ENCODE data around the gene SHFL. TPM values are rescaled to one million over a fixed set of nuclear protein-coding genes. Genes with fewer than 3 reads are reported as not detected.
A peak's percentile ranks its signal among the peaks of the same experiment; 100 is the strongest.

The SHFL gene
- polyA plus RNA-seq, 1 of the 3 experiments (the other 2 are of a cell fraction) = 36.6 TPM

DNA sequence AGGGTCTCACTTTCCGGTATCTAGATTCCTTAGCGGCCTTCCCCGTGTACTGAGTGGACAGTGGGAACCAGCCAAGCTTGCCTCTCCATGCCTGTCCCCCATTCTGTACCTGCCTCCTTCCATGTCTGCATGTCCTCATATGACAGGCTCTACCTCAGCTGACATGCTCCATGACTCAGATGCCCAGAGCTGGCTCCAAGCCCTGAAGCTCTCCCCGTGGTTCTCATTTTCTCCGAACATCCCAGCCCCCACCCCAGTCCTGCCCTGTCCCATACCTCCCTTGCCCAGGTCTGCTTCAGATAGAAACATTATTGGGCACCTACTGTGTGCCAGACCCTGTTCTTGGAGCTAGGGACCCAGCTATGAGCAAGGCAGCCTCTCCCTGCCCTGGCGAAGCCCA, 17.1 kb upstream of the SHFL start:
- no peaks in the 10 kb centered on the region for H3K36me3 ChIP-seq (replicated peaks in 1 of 2; ENCODE audit: control insufficient read depth in 1 of 2, insufficient read depth in 2 of 2, low read length in 1 of 2)
- POLR2A ChIA-PET = no interaction called here
- DNase-seq = no peak
- H2AFZ ChIP-seq (ENCODE audit: low read depth) = no peak overlapping the region
- 18% methylated on average over 6 of the region's 6 CpGs for WGBS (ENCODE audit: low lambda C conversion rate)
- H3K27ac ChIP-seq (ENCODE audit: low read depth in 2 of 2, low read length in 1 of 2) = no peak overlapping the region
- H3F3A ChIP-seq (replicated peaks; ENCODE audit: insufficient read depth) = peaks cover 1% of the 10 kb centered on the region
- no peak overlapping the region for H3K9ac ChIP-seq
- H3K9me3 ChIP-seq = no peaks in the 10 kb centered on the region
- no peaks in the 10 kb centered on the region for H3K9me2 ChIP-seq
- no peak overlapping the region for H3K4me3 ChIP-seq (ENCODE audit: low read depth in 2 of 2, low read length in 1 of 2)
- no peaks in the 10 kb centered on the region for H4K20me1 ChIP-seq (ENCODE audit: insufficient read depth)
- CTCF ChIA-PET = no interaction called here
- TF ChIP-seq RFX5 (IDR thresholded peaks at IDR 0.05; ENCODE audit: low read length) (no peak), EP300 (IDR thresholded peaks at IDR 0.05; ENCODE audit: borderline replicate concordance in 1 of 2, low read depth in 1 of 2, low read length in 1 of 2) (no peak), PBX3 (IDR thresholded peaks at IDR 0.05) (no peak), RCOR1 (IDR thresholded peaks at IDR 0.05; ENCODE audit: low read length) (no peak), TEAD4 (IDR thresholded peaks at IDR 0.05; ENCODE audit: borderline replicate concordance, insufficient read depth) (no peak), NRF1 (IDR thresholded peaks at IDR 0.05; ENCODE audit: low read depth, low read length) (no peak), FOSL2 (IDR thresholded peaks at IDR 0.05; ENCODE audit: borderline replicate concordance, low read depth) (no peak; the same call in 1 of the 2 replicates), POLR2AphosphoS5 (IDR thresholded peaks at IDR 0.05; ENCODE audit: low read depth, low read length) (no peak), USF1 (IDR thresholded peaks at IDR 0.05; ENCODE audit: borderline replicate concordance, low read depth) (no peak; the same call in 1 of the 2 replicates)
- H3K4me1 ChIP-seq (ENCODE audit: control insufficient read depth in 1 of 2, insufficient read depth in 2 of 2, low read depth in 1 of 2, low read length in 1 of 2) = no peaks in the 10 kb centered on the region
- H3K79me2 ChIP-seq (ENCODE audit: insufficient read depth) = no peaks in the 10 kb centered on the region
- peak overlapping the region; percentile 8; the same call in 1 of the 2 replicates for H3K4me2 ChIP-seq
- peaks cover 27% of the 10 kb centered on the region for H3K27me3 ChIP-seq (ENCODE audit: insufficient read depth)

- TF ChIP-seq USF2 (IDR thresholded peaks at IDR 0.05; ENCODE audit: borderline replicate concordance, low read depth, low read length) (no peak), CHD2 (IDR thresholded peaks at IDR 0.05; ENCODE audit: low read length, partially characterized antibody) (no peak), FOSL2 (IDR thresholded peaks at IDR 0.05; ENCODE audit: borderline replicate concordance, low read depth) (no peak), NFIC (IDR thresholded peaks at IDR 0.05; ENCODE audit: borderline replicate concordance) (no peak), SIN3A (IDR thresholded peaks at IDR 0.05; ENCODE audit: borderline replicate concordance, low read depth, low read length) (no peak), GABPA (IDR thresholded peaks at IDR 0.05; ENCODE audit: low read depth) (no peak), FOXJ3 (CRISPR knock-in tag; IDR thresholded peaks at IDR 0.05) (no peak), MEF2A (IDR thresholded peaks at IDR 0.05; ENCODE audit: borderline replicate concordance, low read depth) (no peak), RXRA (IDR thresholded peaks at IDR 0.05; ENCODE audit: borderline replicate concordance, low read depth) (no peak), RCOR1 (IDR thresholded peaks at IDR 0.05; ENCODE audit: low read length) (no peak)
- TF ChIP-seq, protein P1, sequence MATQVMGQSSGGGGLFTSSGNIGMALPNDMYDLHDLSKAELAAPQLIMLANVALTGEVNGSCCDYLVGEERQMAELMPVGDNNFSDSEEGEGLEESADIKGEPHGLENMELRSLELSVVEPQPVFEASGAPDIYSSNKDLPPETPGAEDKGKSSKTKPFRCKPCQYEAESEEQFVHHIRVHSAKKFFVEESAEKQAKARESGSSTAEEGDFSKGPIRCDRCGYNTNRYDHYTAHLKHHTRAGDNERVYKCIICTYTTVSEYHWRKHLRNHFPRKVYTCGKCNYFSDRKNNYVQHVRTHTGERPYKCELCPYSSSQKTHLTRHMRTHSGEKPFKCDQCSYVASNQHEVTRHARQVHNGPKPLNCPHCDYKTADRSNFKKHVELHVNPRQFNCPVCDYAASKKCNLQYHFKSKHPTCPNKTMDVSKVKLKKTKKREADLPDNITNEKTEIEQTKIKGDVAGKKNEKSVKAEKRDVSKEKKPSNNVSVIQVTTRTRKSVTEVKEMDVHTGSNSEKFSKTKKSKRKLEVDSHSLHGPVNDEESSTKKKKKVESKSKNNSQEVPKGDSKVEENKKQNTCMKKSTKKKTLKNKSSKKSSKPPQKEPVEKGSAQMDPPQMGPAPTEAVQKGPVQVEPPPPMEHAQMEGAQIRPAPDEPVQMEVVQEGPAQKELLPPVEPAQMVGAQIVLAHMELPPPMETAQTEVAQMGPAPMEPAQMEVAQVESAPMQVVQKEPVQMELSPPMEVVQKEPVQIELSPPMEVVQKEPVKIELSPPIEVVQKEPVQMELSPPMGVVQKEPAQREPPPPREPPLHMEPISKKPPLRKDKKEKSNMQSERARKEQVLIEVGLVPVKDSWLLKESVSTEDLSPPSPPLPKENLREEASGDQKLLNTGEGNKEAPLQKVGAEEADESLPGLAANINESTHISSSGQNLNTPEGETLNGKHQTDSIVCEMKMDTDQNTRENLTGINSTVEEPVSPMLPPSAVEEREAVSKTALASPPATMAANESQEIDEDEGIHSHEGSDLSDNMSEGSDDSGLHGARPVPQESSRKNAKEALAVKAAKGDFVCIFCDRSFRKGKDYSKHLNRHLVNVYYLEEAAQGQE (IDR thresholded peaks at IDR 0.05; ENCODE audit: low read depth, low read length) = no peak
- POLR2A ChIA-PET = no interaction called here
- CTCF ChIA-PET = no interaction called here
- Histone ChIP-seq H3K27me3 (ENCODE audit: insufficient read depth) (peaks cover 15% of the 10 kb centered on the region; the same call in 1 of the 2 replicates), H4K20me1 (ENCODE audit: insufficient read depth) (no peaks in the 10 kb centered on the region), H3K79me2 (ENCODE audit: insufficient read depth) (no peaks in the 10 kb centered on the region), H3K9ac (no peak overlapping the region), H3K9me2 (no peaks in the 10 kb centered on the region), H3F3A (replicated peaks; ENCODE audit: insufficient read depth) (no peaks in the 10 kb centered on the region), H2AFZ (ENCODE audit: low read depth) (no peak overlapping the region), H3K4me1 (ENCODE audit: control insufficient read depth in 1 of 2, insufficient read depth in 2 of 2, low read depth in 1 of 2, low read length in 1 of 2) (no peaks in the 10 kb centered on the region), H3K4me3 (ENCODE audit: low read depth in 2 of 2, low read length in 1 of 2) (no peak overlapping the region), H3K36me3 (replicated peaks in 1 of 2; ENCODE audit: control insufficient read depth in 1 of 2, insufficient read depth in 2 of 2, low read length in 1 of 2) (no peaks in the 10 kb centered on the region), H3K9me3 (no peaks in the 10 kb centered on the region), H3K27ac (ENCODE audit: low read depth in 2 of 2, low read length in 1 of 2) (no peak overlapping the region), H3K4me2 (no peak overlapping the region)
- DNase-seq = no peak
- WGBS (ENCODE audit: low lambda C conversion rate) = 40% methylated on average over 20 of the region's 22 CpGs
Measured at GRCh38 chr19:10070730-10071446, 15.2 kb upstream of the SHFL start.
